Neutrophil (primary cell): ENCODE data around the gene AQP5.

Source experiments
- H3K27ac ChIP-seq: fragments of 200-600 bp; sonication (generic); 2 replicates; pipeline ENCODE4 v1.5.1; 2016; ENCODE audit warnings: mild to moderate bottlenecking, moderate library complexity
- H3K27me3 ChIP-seq: fragments of 200-600 bp; sonication (generic); 2 replicates; pipeline ENCODE4 v1.6.0; 2016; ENCODE audit warnings: mild to moderate bottlenecking
- H3K36me3 ChIP-seq: fragments of 200-600 bp; sonication (generic); 2 replicates; pipeline ENCODE4 v1.5.1; 2017
- H3K4me1 ChIP-seq, 2 experiments: fragments of 200-600 bp in 1 of 2; sonication (generic) in 1 of 2; 1 replicate in 1 of 2; 2 replicates in 1 of 2; pipeline versions ENCODE4 v1.5.1 to v1.6.1; 2013 to 2016; ENCODE audit warnings: low read depth in 1 of 2, low read length in 1 of 2, mild to moderate bottlenecking in 1 of 2, moderate library complexity in 1 of 2; ENCODE audit not compliant: control insufficient read depth in 1 of 2, insufficient read depth in 1 of 2
- H3K4me3 ChIP-seq, 2 experiments: fragments of 200-600 bp in 1 of 2; sonication (generic) in 1 of 2; 1 replicate in 1 of 2; 2 replicates in 1 of 2; pipeline ENCODE4 v1.5.1; 2013 to 2016; ENCODE audit warnings: low read depth in 1 of 2, low read length in 1 of 2, mild to moderate bottlenecking in 1 of 2, moderate library complexity in 1 of 2
- H3K9me3 ChIP-seq: fragments of 200-600 bp; sonication (generic); 2 replicates; pipeline ENCODE4 v1.5.1; 2016
- CTCF ChIP-seq: fragments of 200-600 bp; sonication (generic); IDR thresholded peaks from 2 replicates; pipeline ENCODE4 v1.5.1; 2016; ENCODE audit warnings: antibody characterized with exemption

AQP5 gene

GRCh38 chr12:49972641-49973360 lies 11.1 kb downstream of the AQP5 start, which contains the start of gene AQP6:
TSS of gene AQP6 (plus strand) at chr12:49972947. CDS start at chr12:49973174, 227 bp downstream.
- Histone ChIP-seq H3K27ac (no peak within 1 kb of the TSS), H3K9me3 (no peaks in the 10 kb centered on the region), H3K4me1 (peaks cover 1 to 13% of the 10 kb centered on the region in 2 experiments), H3K27me3 (peaks cover 51% of the 10 kb centered on the region), H3K36me3 (no peaks in the 10 kb centered on the region), H3K4me3 (no peak within 1 kb of the TSS)
- TF ChIP-seq CTCF = no peak

GRCh38 chr12:49973361-49973830 lies 11.7 kb downstream of the AQP5 start:
- Histone ChIP-seq H3K4me1 (peaks cover 0 to 12% of the 10 kb centered on the region in 2 experiments), H3K27me3 (peaks cover 45% of the 10 kb centered on the region), H3K27ac (no peak overlapping the region), H3K9me3 (no peaks in the 10 kb centered on the region), H3K4me3 (no peak overlapping the region), H3K36me3 (no peaks in the 10 kb centered on the region)
- TF ChIP-seq CTCF = no peak

- Histone ChIP-seq H3K36me3 (no peaks in the 10 kb centered on the region), H3K27me3 (peaks cover 37% of the 10 kb centered on the region), H3K4me1 (peaks cover 0 to 6% of the 10 kb centered on the region in 2 experiments), H3K9me3 (no peaks in the 10 kb centered on the region), H3K4me3 (no peak overlapping the region), H3K27ac (no peak overlapping the region)
- no peak for TF ChIP-seq CTCF
Observed at GRCh38 chr12:49974231-49974675, 12.6 kb downstream of the AQP5 start.

- Histone ChIP-seq H3K27ac (no peak overlapping the region), H3K9me3 (no peaks in the 10 kb centered on the region), H3K4me1 (peaks cover 0 to under 1% of the 10 kb centered on the region in 2 experiments), H3K27me3 (peaks cover 33% of the 10 kb centered on the region), H3K36me3 (no peaks in the 10 kb centered on the region), H3K4me3 (no peak overlapping the region)
- TF ChIP-seq CTCF = no peak
Observed at GRCh38 chr12:49974677-49975317, 13.1 kb downstream of the AQP5 start.

- Histone ChIP-seq H3K27ac (no peak overlapping the region), H3K27me3 (peaks cover 27% of the 10 kb centered on the region), H3K4me3 (no peak overlapping the region), H3K36me3 (no peaks in the 10 kb centered on the region), H3K4me1 (no peaks in the 10 kb centered on the region), H3K9me3 (no peaks in the 10 kb centered on the region)
- TF ChIP-seq CTCF = no peak
Observed at GRCh38 chr12:49975318-49975761, 13.7 kb downstream of the AQP5 start.
